HG02970 (cell line): ENCODE results near the gene IRF4.

Experiments used
- ATAC-seq: cut with Tn5 transposase; IDR thresholded peaks from one replicate; pipeline ENCODE4 v1.9.1; 2021; ENCODE audit warnings: mild to moderate bottlenecking, moderate library complexity, moderate number of reproducible peaks; ENCODE audit not compliant: unreplicated experiment, low FRiP score

Gene IRF4

DNA sequence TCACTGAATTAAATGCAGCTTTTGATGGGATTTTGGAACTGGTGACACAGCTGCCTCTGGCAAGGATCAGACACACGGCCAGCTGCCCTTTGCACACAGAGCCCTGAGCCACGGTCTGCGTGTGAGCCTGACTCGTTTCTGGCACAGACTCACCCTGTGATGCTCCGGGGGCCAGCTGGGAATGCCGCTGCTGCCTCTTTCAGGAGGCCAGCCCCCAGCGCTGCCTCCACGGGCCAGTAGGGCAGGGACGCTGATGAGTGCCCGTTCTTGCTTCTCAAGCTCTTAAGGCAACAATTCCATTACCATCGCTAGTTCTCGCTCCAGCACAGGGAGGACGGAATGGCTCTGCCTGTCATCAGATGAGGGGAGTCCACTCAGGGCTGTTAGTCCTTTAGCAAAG, 61.6 kb downstream of the IRF4 start:
- ATAC-seq: no peak

GRCh38 chr6:454148-454991, 62.8 kb downstream of the IRF4 start:
- ATAC-seq: no peak

DNA sequence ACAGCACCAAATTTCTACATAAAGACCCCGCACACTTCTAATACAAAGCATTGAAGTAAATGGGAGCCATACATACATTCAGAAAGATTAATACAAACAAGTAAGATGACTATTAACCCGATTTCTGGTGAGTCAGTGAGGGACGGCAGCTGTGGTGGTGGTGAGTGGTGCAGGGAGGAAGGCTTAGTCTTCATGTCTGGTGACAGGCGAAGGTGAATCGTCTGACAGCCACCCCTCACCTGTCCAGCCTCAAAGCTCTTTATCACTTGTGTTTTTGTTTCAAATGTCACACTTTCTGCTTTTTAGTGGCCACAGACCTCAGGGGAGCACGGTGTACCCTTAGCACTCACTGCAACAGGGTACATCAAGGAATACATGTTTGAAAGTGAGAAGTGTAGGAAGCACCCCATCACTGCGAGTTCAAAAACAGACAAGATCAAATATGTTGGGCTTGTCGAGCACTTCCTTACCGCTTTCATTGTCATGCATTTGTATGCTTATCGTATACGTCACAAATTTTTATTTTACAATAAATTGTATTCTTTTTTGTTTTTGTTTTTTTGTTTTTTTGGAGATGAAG, 63.5 kb downstream of the IRF4 start:
- ATAC-seq: no peak

GRCh38 chr6:455835-456234, 64.3 kb downstream of the IRF4 start:
- no peak for ATAC-seq

DNA sequence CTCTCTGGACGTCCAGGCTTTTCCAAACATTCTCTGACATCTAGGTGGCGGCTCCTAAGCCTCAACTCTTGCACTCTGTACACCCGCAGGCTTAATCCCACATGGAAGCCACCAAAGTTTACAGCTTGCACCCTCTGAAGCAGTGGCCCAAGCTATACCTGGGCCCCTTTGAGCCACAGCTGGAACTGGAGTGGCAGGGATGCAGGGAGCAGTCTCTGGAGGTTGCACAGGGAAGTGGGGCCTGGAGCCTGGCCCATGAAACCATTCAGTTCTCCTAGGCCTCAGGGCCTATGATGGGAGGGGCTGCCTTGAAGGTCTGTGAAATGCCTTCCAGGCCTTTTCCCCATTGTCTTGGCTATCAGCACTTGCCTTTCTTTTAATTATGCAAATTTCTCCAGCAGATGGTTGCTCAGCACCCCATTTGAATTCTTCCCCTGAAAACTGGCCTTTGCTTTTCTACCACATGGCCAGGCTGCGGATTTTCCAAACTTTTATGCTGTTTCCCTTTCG, 64.9 kb downstream of the IRF4 start:
- no peak for ATAC-seq

- ATAC-seq: no peak
Observed at GRCh38 chr6:456887-457286, 65.3 kb downstream of the IRF4 start.
